A673 (cell line): ENCODE measurements around the gene VSTM4. TPM values are rescaled to one million over a fixed set of nuclear protein-coding genes. Genes with fewer than 3 reads are reported as not detected.

ENCODE experiments used
- BruUV-seq: library from RNA; stranded (reverse); fragments of 400-500 nt; replicated peaks from 2 replicates; lab custom pipeline; 2021; lab: Mats Ljungman, UMichigan
- CTCF ChIA-PET: fragments of 300-600 bp; sonication (Branson Sonifier 250); formaldehyde crosslinking; loops from one replicate; lab custom pipeline; 2022; ENCODE audit warnings: antibody characterized with exemption; lab: Charles Lee
- POLR2A ChIA-PET: fragments of 300-600 bp; sonication (Branson Sonifier 250); formaldehyde crosslinking; loops from one replicate; lab custom pipeline; 2022; ENCODE audit warnings: antibody characterized with exemption; ENCODE audit not compliant: low non-redundant PET; lab: Charles Lee
- DNase-seq: peaks from one replicate; pipeline ENCODE4 v3.0.0-alpha.2; 2015; ENCODE audit warnings: low spot score
- H3K27ac ChIP-seq: fragments of 200-600 bp; sonication (generic); 2 replicates; pipeline ENCODE4 v1.5.1; 2016; ENCODE audit warnings: mixed run types, low read depth, mild to moderate bottlenecking, mixed read lengths, antibody characterized with exemption, low read length; ENCODE audit not compliant: poor library complexity, severe bottlenecking
- H3K27me3 ChIP-seq: fragments of 200-600 bp; sonication (generic); replicated peaks from 2 replicates; pipeline ENCODE4 v1.6.1; 2017; ENCODE audit warnings: mixed run types, low read depth, mild to moderate bottlenecking, mixed read lengths, antibody characterized with exemption, low read length; ENCODE audit not compliant: insufficient read depth, poor library complexity
- H3K36me3 ChIP-seq: fragments of 200-600 bp; sonication (generic); 2 replicates; pipeline ENCODE4 v1.6.1; 2016; ENCODE audit warnings: mixed run types, mild to moderate bottlenecking, mixed read lengths, antibody characterized with exemption, low read length; ENCODE audit not compliant: insufficient read depth, poor library complexity, severe bottlenecking
- H3K4me1 ChIP-seq: fragments of 200-600 bp; sonication (generic); 2 replicates; pipeline ENCODE4 v1.6.1; 2017; ENCODE audit warnings: mixed run types, mild to moderate bottlenecking, mixed read lengths, antibody characterized with exemption, low read length; ENCODE audit not compliant: insufficient read depth, poor library complexity, severe bottlenecking
- H3K4me3 ChIP-seq: fragments of 200-600 bp; sonication (generic); 2 replicates; pipeline ENCODE4 v1.5.1; 2016; ENCODE audit warnings: low read depth, mixed run types, mild to moderate bottlenecking, mixed read lengths, low read length; ENCODE audit not compliant: poor library complexity, severe bottlenecking
- H3K9me3 ChIP-seq: fragments of 200-600 bp; sonication (generic); 2 replicates; pipeline ENCODE4 v1.6.1; 2016; ENCODE audit warnings: mixed run types, low read depth, mild to moderate bottlenecking, mixed read lengths, antibody characterized with exemption, low read length; ENCODE audit not compliant: poor library complexity, severe bottlenecking
- EZH2 ChIP-seq: fragments of 200-600 bp; sonication (generic); IDR thresholded peaks from 2 replicates; pipeline ENCODE4 v1.6.1; 2017; ENCODE audit warnings: borderline replicate concordance, low read depth, mild to moderate bottlenecking, mixed read lengths, antibody characterized with exemption, low read length; ENCODE audit not compliant: poor library complexity, severe bottlenecking
- intact Hi-C: fragments of 100-400 bp; cut with micrococcal nuclease; formaldehyde crosslinking; loops from one replicate; pipeline ENCODE4 v1.10.0; 2022; ENCODE audit not compliant: unreplicated experiment
- microRNA-seq: library from miRNA; unstranded; fragments of <30 nt; microRNA quantifications from one replicate; pipeline ENCODE4 v1.2.0, GENCODE V29; 2021
- total RNA-seq: library from RNA; stranded (reverse); gene quantifications from 2 replicates; pipeline ENCODE4 v1.2.3, GENCODE V29; 2021
- TF ChIP-seq, protein P1 (sequence below): fragments of 300-800, 200-600 bp; sonication (generic); conservative IDR thresholded peaks from 2 replicates; pipeline ENCODE4 v1.5.1; 2017; ENCODE audit warnings: low read depth, mild to moderate bottlenecking, antibody characterized with exemption, low read length, moderate library complexity, mixed read lengths

VSTM4 gene
- total RNA-seq, 1 experiment from 2014 or later = 0.11 TPM

DNA sequence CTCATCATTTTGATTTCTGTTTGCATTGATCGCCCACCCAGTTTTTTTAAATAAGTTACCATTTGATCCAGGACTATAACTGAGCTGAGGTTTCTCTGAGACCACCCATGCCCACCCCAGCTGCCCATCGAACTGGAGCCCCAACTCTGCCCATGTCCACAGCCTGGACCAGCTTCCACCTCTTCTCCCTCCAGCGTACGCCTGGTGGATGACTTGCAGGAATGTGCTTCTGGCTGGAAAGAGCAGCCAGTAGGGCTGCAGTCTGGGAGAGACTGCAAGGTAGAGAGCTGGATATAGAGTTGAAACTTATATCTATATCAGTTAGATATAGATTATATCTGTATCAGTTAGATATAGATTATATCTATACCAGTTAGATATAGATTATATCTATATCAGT is 149.9 kb downstream of the VSTM4 start:
- DNase-seq = no peak
- Histone ChIP-seq H3K4me3 (no peak overlapping the region), H3K27ac (no peak overlapping the region), H3K9me3 (no peaks in the 10 kb centered on the region), H3K27me3 (no peaks in the 10 kb centered on the region), H3K4me1 (no peaks in the 10 kb centered on the region), H3K36me3 (no peaks in the 10 kb centered on the region)
- CTCF ChIA-PET = no interaction called here
- no TSS peak for BruUV-seq
- intact Hi-C loops = no loop called here
- POLR2A ChIA-PET = no interaction called here
- TF ChIP-seq EZH2 = no peak
- TF ChIP-seq, protein P1, sequence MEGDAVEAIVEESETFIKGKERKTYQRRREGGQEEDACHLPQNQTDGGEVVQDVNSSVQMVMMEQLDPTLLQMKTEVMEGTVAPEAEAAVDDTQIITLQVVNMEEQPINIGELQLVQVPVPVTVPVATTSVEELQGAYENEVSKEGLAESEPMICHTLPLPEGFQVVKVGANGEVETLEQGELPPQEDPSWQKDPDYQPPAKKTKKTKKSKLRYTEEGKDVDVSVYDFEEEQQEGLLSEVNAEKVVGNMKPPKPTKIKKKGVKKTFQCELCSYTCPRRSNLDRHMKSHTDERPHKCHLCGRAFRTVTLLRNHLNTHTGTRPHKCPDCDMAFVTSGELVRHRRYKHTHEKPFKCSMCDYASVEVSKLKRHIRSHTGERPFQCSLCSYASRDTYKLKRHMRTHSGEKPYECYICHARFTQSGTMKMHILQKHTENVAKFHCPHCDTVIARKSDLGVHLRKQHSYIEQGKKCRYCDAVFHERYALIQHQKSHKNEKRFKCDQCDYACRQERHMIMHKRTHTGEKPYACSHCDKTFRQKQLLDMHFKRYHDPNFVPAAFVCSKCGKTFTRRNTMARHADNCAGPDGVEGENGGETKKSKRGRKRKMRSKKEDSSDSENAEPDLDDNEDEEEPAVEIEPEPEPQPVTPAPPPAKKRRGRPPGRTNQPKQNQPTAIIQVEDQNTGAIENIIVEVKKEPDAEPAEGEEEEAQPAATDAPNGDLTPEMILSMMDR = no peak

Small RNA genes lying within 50 kb of the gene (microRNA-seq; reads per million reads assigned to microRNA genes)
- gene MIR4294 = not detected

Other genes starting within 250 kb of the VSTM4 start
- not detected in 2 replicates for gene LRRC18, start 175.7 kb downstream of the VSTM4 start, total RNA-seq
- not detected in 2 replicates for gene FAM170B, start 18.5 kb upstream of the VSTM4 start, total RNA-seq
- gene TMEM273, start 72.9 kb upstream of the VSTM4 start, total RNA-seq = not detected in 2 replicates
- not detected in 2 replicates for gene C10orf71, start 183.6 kb upstream of the VSTM4 start, total RNA-seq